ENCODE results near the gene PIGH.

- TF ChIP-seq YY1 (IDR thresholded peaks at IDR 0.05; ENCODE audit: insufficient read depth, insufficient read length) = no peak
- TF ChIP-seq ZNF274 (IDR thresholded peaks at IDR 0.05; ENCODE audit: low read depth, low read length) = no peak
- TF ChIP-seq SUZ12 (IDR thresholded peaks at IDR 0.05; ENCODE audit: extremely low read depth, insufficient read depth, insufficient read length) = no peak
Measured at GRCh38 chr14:67571991-67572323, 28.1 kb downstream of the PIGH start.

Data from NT2/D1 (cell line).